Small intestine (tissue), 7 donors: ENCODE measurements around the gene FLOT2. TPM values are rescaled to one million over a fixed set of nuclear protein-coding genes. Genes with fewer than 3 reads are reported as not detected.
"Not testable (repeated sequence)": the region's sequence is repeated elsewhere in the genome, so short reads cannot be mapped to it uniquely, and the experiment has no call there.

ENCODE experiments used
- DNase-seq, 2 donors: peaks; one replicate each; pipeline versions ENCODE4 v3.0.0 to v3.0.0-alpha.2; 2013
- FAIRE-seq: peaks from 2 replicates; lab custom pipeline; 2012; peaks lifted over from hg19 to GRCh38; lab: Jason Lieb, UNC
- H3K27ac ChIP-seq, 3 donors: one replicate each; pipeline ENCODE4 v1.5.1; 2013; ENCODE audit warnings: low read length in 2 of 3, mild to moderate bottlenecking in 2 of 3, control low read depth in 1 of 3, inconsistent platforms in 1 of 3, low read depth in 1 of 3, moderate library complexity in 1 of 3
- H3K27me3 ChIP-seq, 3 donors: one replicate each; pipeline ENCODE4 v1.6.1; 2013; ENCODE audit warnings: low read length in 3 of 3, inconsistent platforms in 1 of 3; ENCODE audit not compliant: control insufficient read depth in 3 of 3, insufficient read depth in 3 of 3
- H3K36me3 ChIP-seq, 3 donors: one replicate each; pipeline ENCODE4 v1.6.1; 2013; ENCODE audit warnings: low read length in 3 of 3, inconsistent platforms in 1 of 3, low read depth in 1 of 3, mild to moderate bottlenecking in 1 of 3, moderate library complexity in 1 of 3; ENCODE audit not compliant: control insufficient read depth in 3 of 3, insufficient read depth in 2 of 3
- H3K4me1 ChIP-seq, 3 donors: one replicate each; pipeline ENCODE4 v1.6.1; 2013; ENCODE audit warnings: low read length in 2 of 3, inconsistent platforms in 1 of 3, low read depth in 1 of 3, mild to moderate bottlenecking in 1 of 3, moderate library complexity in 1 of 3; ENCODE audit not compliant: control insufficient read depth in 3 of 3, insufficient read depth in 2 of 3
- H3K4me3 ChIP-seq, 3 donors: one replicate each; pipeline ENCODE4 v1.5.1; 2013; ENCODE audit warnings: low read length in 3 of 3, control low read depth in 1 of 3, inconsistent platforms in 1 of 3, low read depth in 1 of 3, mild to moderate bottlenecking in 1 of 3, moderate library complexity in 1 of 3
- H3K9me3 ChIP-seq, 2 donors: one replicate each; pipeline ENCODE4 v1.6.1; 2013; ENCODE audit warnings: low read depth in 1 of 2, low read length in 1 of 2; ENCODE audit not compliant: control insufficient read depth in 2 of 2, insufficient read depth in 1 of 2
- WGBS, 3 donors: extraction: QIAGEN DNeasy Blood & Tissue Kit; methylation state at CpG; one replicate each; pipeline ENCODE4 v1.1.7; 2013; 5-methylcytosine and 5-hydroxymethylcytosine counted together
- polyA plus RNA-seq, 4 donors: library from polyadenylated mRNA; stranded (reverse) in 3 of 4; unstranded in 1 of 4; fragments of 200-250 nt in 3 of 4; fragments of 120-200 nt in 1 of 4; gene quantifications; one replicate each; pipeline versions ENCODE4 v1.2.1 to v1.2.3, GENCODE V29; 2013
- donor health status: healthy with polysubstance abuse.
- donor health status: control.
- donor health status: control.
- donor health status: Bipolar disorder and iron deficiency.
- donor health status: healthy.

Gene FLOT2
- polyA plus RNA-seq, 4 donors: 19.9 to 73.8 (median 36.8) TPM

DNA sequence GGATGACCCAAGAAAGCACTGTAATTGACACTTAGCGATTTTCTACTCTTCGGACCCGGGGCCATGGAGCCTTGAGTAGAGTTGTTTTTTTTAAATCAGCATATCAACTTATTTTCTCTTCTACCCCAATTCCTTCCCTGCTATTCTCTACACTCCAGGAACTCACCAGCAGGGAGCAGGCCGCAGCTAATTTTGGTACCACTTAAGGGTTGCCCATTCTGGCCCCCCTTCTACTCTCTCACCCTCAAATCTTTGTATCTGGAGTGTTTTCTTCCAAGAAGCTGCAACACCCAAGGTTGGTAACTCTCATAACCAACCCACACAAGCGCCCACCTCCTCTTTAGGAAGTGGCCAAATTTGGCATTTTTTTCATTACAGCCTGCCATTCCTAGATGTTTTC is 48.3 kb downstream of the FLOT2 start:
- H3K27me3 ChIP-seq: no peaks in the 10 kb centered on the region
- H3K27ac ChIP-seq: no peak overlapping the region
- H3K4me3 ChIP-seq: no peak overlapping the region
- H3K4me1 ChIP-seq: peaks cover 0 to 3% (median 0%) of the 10 kb centered on the region in 3 donors
- no peak for FAIRE-seq
- DNase-seq: no peak
- H3K9me3 ChIP-seq: no peaks in the 10 kb centered on the region
- 81 to 89% (median 82%) methylated on average over 5 of the region's 5 CpGs for WGBS, 3 donors
- H3K36me3 ChIP-seq: no peaks in the 10 kb centered on the region

DNA sequence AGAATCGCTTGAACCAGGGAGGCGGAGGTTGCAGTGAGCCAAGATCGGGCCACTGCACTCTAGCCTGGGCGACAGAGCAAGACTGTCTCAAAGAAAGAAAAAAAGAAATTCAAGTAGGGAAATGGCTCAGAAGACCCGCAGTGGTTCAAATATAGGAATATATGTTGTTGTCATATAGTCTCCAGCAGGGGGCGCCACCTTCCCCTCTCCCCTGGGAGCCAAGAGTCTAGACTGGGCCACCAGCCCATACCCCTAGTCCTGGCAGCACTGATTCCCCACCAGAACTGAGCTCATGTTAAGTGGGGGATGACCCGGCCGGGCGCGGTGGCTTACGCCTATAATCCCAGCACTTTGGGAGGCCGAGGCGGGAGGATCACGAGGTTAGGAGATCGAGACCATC is 48.9 kb downstream of the FLOT2 start:
- 81 to 86% (median 81%) methylated on average over 15 of the region's 15 CpGs for WGBS, 3 donors
- FAIRE-seq, H3K4me1 ChIP-seq, H3K36me3 ChIP-seq, H3K27me3 ChIP-seq, H3K4me3 ChIP-seq, H3K27ac ChIP-seq, H3K9me3 ChIP-seq: not testable (repeated sequence)
- peak; percentile 40 to 50 for DNase-seq

- H3K9me3 ChIP-seq, H3K4me1 ChIP-seq, DNase-seq, H3K27me3 ChIP-seq, H3K27ac ChIP-seq, H3K4me3 ChIP-seq, H3K36me3 ChIP-seq, FAIRE-seq: not testable (repeated sequence)
- 88 to 93% (median 92%) methylated on average over 9 of the region's 9 CpGs for WGBS, 3 donors
Measured at GRCh38 chr17:28846699-28847098, 50.8 kb downstream of the FLOT2 start.

- 82 to 92% (median 85%) methylated on average over 10 of the region's 10 CpGs for WGBS, 3 donors
- no peaks in the 10 kb centered on the region for H3K27me3 ChIP-seq
- no peaks in the 10 kb centered on the region for H3K9me3 ChIP-seq
- DNase-seq (no peak), FAIRE-seq (no peak)
- no peak overlapping the region for H3K4me3 ChIP-seq
- H3K27ac ChIP-seq: no peak overlapping the region
- H3K4me1 ChIP-seq: peaks cover 0 to 4% (median 0%) of the 10 kb centered on the region in 3 donors
- no peaks in the 10 kb centered on the region for H3K36me3 ChIP-seq
Measured at GRCh38 chr17:28846231-28846630, 51.3 kb downstream of the FLOT2 start.

DNA sequence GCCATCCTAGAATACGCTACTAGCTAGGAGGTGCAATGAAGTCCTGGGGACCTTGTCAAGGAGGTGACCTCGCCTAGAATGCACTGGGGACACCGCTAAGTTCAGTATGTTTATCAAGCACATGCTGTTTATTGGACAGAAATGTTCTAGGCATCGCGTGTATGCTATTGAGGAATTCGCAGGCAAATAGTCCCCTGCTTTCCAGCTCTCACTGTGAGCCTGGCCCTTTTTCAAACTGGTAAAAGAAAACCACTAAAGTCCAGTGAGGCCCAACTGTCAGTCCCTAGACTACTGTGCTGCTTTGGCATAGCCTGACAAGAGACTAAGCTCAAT is 53.8 kb downstream of the FLOT2 start:
- Histone ChIP-seq H3K9me3 (no peaks in the 10 kb centered on the region), H3K36me3 (peaks cover 0 to 8% (median 0%) of the 10 kb centered on the region in 3 donors), H3K27ac (no peak overlapping the region), H3K4me1 (peaks cover 0 to 11% (median 2%) of the 10 kb centered on the region in 3 donors), H3K4me3 (no peak overlapping the region), H3K27me3 (no peaks in the 10 kb centered on the region)
- 82 to 92% (median 87%) methylated on average over 6 of the region's 6 CpGs for WGBS, 3 donors
- no peak for DNase-seq
- FAIRE-seq: no peak

DNA sequence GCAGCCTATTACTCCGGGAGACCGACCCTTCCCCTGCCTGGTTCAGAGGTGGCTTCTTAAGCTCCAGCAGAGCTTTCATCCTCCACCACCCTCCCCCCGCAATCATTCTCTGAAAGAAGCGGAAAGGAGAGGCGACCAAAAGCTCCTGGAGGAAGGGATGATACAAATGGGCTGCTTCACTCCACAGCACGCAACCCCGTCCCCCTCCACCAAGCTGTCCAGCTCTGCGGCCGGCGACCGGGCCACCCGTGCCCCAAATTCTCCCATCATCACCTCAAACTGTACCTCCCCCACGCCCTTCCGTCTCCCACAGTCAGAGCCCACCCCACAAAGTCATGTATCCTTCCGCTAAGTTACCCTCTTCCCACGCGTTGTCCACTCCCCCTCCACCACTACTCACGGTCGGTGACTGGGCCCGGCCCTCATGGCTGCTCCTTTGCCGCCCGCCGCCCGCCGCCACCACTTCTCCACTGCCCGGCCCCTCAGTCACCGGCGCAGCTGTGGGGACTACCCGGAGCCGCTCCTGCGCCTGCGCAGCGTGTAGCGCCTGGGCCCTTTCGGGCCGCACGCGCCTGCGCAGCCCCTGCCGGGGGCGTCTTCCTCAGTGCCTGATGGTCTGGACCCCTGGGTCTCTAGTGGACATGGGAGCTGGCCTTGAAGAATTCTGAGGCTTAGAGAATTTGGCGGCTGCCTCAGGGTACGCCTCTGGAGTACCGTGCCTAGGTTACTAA is 55.1 kb downstream of the FLOT2 start, which contains the start of gene FAM222B:
FAM222B (minus strand) TSS at position 509 of the 731 bp plus-strand sequence. CDS start 76,123 bp downstream, outside the sequence.
- Histone ChIP-seq H3K36me3 (peaks cover 0 to 8% (median 4%) of the 10 kb centered on the region in 3 donors), H3K4me1 (peaks cover 0 to 11% (median 2%) of the 10 kb centered on the region in 3 donors), H3K27me3 (no peaks in the 10 kb centered on the region), H3K4me3 (peak within 1 kb of the TSS; percentile 86 to 100 (median 95)), H3K27ac (peak within 1 kb of the TSS; percentile 97 to 98 (median 98)), H3K9me3 (no peaks in the 10 kb centered on the region)
- FAIRE-seq: no peak
- 0 to 1% (median 1%) methylated on average over 42 to 44 of the region's 44 CpGs for WGBS, 3 donors
- peak; percentile 82 to 92 for DNase-seq

DNA sequence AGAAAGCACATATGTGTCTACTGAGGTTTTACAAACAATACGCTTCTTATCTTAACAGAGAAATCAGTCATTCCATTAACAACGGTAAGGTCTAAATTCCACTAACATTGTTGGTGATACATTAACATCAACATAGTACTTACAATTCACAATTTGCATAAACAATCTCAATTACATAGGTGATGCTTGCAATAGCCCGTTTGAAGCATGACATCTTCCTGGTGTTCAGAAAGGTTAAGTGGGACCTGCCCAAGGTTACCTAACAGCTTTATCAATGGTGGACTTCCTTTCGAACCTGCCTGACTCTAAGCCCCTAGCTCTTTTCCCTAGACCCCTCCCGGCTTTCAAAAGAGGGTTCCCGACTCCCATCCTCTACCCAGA is 55.6 kb downstream of the FLOT2 start:
- WGBS, 3 donors: 1 to 3% (median 2%) methylated on average over 6 of the region's 6 CpGs
- Histone ChIP-seq H3K4me1 (peaks cover 0 to 11% (median 2%) of the 10 kb centered on the region in 3 donors), H3K27ac (peak overlapping the region; percentile 97 to 98 (median 98)), H3K4me3 (peak overlapping the region; percentile 86 to 100 (median 95)), H3K9me3 (no peaks in the 10 kb centered on the region), H3K36me3 (peaks cover 0 to 8% (median 4%) of the 10 kb centered on the region in 3 donors), H3K27me3 (no peaks in the 10 kb centered on the region)
- peak; percentile 76 to 87 for DNase-seq
- no peak for FAIRE-seq

DNA sequence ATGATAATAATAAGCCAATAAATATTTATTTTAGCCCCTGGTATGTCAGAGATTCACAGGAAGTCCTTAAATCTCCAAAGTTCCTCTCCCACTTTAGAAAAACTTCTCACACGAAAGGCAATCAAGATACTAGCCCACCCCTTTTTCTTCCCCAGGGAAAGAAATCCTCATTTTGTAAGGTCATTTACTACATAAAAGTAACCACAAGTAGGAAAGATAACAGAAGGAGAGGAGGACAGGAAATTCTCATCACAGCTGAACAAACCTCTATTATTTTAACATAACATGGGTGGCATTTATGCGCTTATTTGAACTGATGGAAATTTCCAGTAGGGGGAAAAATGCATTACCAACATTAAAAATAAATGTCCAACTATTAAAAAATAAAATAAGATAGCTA is 58.3 kb downstream of the FLOT2 start:
- WGBS, 3 donors: 76 to 93% (median 82%) methylated on average over 2 of the region's 2 CpGs
- H3K36me3 ChIP-seq: peaks cover 0 to 10% (median 4%) of the 10 kb centered on the region in 3 donors
- DNase-seq (no peak), FAIRE-seq (no peak)
- no peak overlapping the region for H3K27ac ChIP-seq
- H3K4me1 ChIP-seq: peaks cover 0 to 11% (median 2%) of the 10 kb centered on the region in 3 donors
- no peak overlapping the region for H3K4me3 ChIP-seq
- no peaks in the 10 kb centered on the region for H3K27me3 ChIP-seq
- H3K9me3 ChIP-seq: no peaks in the 10 kb centered on the region
